ENCODE data around the gene TMA7B.

Gene TMA7B

GRCh38 chr22:39959640-39960447 is at the start of gene TMA7B:
Gene TMA7B (plus strand): TSS chr22:39960397. CDS start chr22:39964375, 3,978 bp downstream.
- no peak for DNase-seq

- DNase-seq = no peak
Observed at GRCh38 chr22:39910876-39911613, 49.2 kb upstream of the TMA7B start.

GRCh38 chr22:39913321-39913720 is 46.9 kb upstream of the TMA7B start:
- DNase-seq = no peak

- no peak for DNase-seq
Observed at GRCh38 chr22:39913886-39914285, 46.3 kb upstream of the TMA7B start.

GRCh38 chr22:39914584-39914983 is 45.6 kb upstream of the TMA7B start:
- no peak for DNase-seq

DNA sequence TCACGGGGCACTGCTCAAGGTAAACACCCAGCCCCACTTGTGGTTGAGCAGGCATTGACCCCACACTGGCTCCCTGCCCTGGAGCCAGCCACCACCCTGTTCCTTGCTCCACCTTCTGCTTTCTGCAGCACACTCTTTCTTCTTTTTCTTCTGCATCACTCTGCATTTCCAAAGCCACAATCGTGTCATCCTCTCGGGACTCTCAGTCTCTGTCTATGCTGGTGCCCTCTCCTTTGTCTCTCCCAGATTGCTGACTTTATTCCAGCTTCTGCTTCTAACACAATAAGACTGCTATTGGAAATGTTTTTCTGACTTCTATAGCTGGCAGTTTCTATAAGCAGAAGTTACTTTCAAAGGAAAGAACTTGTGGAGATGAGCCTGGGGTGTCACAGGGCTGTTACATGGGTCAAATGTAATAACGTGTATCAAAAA is 44.9 kb upstream of the TMA7B start:
- no peak for DNase-seq

DNA sequence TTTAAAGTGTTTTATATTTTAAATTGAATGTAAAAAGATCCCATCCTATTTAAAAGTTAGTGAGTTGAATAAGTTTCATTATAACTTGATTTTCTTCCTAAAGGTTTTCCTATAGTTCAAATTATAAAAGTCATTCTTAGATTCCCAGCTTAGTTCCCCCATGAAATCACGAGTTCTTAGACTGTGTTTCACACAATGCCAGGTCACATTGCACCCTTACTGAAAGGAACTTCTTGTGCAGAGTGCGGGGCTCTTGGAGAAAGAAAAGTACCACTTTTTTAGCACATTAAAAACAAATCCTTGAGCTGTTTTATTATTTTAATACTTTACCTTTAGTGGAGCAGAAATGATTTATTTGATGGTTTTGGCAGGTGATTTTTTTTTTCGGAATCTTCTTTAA is 43.7 kb upstream of the TMA7B start:
- no peak for DNase-seq

DNA sequence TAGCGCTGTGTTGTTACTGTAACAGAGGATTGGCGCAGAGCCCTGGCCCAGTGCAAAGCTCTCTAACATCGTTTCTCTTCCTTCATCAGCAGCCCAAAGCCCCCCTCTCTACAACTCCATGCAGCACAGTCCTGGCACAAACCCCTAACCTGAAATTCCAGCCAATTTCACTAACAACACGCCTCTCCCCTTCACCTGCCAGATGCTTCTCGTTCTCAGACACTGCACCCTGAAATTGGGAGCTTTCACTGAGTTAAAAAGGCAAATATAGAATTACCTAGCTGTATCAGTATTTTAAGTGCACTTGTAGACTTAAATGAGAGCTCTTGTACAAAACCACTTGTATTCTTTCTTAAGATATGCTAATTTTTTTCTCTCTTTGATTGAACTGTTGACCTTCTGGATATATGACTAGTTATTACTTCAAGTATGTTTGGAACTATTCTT is 43.0 kb upstream of the TMA7B start:
- DNase-seq = no peak

DNA sequence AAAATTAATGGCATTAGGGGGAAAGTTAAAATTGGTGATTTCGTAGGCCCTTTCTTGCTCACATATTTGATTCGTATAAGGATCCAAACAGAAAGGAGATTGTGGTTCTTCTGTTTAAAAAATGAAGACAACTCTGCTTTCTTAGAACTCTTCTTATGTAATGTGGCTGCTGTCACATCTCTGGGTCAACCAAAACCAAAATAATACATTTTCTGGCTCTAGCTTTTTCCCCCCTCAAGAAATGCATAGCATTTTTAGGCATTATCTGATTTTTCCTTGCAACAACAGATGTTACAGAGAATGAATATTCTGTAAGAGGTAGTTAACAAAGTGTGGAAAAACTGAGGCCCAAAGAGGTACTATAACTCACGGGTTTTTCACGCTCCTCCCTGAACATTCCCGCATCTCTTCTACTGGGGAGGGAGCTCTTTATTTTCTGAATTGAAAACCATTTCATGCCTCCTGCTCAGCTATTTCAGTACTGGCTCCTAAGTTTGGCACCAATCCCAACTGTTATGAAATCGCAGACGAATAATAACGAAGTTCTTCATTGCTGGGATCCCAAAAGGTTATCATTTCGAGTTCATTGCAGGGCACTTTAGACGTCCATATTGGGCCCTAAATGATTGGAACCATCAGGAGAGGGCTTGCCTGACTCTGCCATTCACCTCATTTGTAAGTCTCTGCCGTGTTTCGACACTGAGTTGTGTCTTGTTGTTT is 42.3 kb upstream of the TMA7B start:
- DNase-seq = no peak

GRCh38 chr22:39920134-39920743 is 40.0 kb upstream of the TMA7B start:
- DNase-seq = peak; percentile 50

DNA sequence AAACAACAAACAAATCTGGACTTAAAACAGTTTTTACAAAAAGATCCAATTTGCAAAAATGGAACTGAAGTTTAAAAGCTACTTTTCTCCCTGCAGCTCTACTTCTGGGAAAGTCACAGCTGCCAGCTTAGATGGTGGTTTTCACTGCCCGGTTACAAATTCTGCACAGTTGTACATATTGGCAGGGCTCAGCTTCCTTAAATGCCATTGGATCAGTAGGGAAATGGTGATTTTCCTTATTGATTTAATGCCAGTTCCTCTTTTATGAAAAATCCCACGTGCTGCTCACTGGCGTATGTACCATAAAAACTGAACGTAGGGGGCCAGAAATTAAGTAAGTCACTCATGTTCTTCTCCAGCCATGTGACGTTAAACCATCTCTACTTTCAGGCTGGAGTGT is 36.5 kb upstream of the TMA7B start:
- DNase-seq = no peak

DNA sequence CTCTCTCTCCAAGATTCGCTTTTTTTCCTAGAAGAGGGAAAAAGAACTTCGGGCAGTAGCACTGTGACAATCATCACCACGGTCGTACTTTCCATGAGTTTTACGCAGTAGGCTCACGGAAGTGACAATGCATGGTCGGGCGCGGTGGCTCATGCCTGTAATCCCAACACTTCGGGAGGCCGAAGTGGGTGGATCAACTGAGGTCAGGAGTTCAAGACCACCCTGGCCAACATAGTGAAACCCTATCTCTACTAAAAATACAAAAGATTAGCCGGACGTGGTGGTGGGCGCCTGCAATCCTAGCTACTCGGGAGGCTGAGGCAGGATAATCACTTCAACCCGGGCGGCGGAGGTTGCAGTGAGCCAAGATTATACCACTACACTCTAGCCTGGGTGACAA is 35.9 kb upstream of the TMA7B start:
- no peak for DNase-seq

DNA sequence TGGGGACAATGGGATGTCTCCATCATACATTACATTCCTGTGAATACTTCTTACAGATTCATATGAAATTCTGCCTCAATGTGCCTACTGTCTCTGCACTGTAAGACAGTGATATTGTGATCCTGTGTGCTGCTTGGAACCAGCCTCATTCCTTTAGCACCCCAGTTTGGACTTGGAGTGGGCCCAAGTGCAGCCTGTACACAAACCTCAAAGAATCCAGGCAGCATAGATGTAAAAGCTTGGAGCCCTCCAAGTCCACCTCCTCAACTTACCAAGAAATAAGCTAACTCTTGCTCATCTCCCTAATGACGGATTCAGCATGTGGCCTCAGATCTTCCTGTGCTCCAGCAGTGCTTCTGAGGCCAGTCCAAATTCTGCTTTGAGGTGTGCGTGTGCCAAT is 34.9 kb upstream of the TMA7B start:
- DNase-seq = no peak

DNA sequence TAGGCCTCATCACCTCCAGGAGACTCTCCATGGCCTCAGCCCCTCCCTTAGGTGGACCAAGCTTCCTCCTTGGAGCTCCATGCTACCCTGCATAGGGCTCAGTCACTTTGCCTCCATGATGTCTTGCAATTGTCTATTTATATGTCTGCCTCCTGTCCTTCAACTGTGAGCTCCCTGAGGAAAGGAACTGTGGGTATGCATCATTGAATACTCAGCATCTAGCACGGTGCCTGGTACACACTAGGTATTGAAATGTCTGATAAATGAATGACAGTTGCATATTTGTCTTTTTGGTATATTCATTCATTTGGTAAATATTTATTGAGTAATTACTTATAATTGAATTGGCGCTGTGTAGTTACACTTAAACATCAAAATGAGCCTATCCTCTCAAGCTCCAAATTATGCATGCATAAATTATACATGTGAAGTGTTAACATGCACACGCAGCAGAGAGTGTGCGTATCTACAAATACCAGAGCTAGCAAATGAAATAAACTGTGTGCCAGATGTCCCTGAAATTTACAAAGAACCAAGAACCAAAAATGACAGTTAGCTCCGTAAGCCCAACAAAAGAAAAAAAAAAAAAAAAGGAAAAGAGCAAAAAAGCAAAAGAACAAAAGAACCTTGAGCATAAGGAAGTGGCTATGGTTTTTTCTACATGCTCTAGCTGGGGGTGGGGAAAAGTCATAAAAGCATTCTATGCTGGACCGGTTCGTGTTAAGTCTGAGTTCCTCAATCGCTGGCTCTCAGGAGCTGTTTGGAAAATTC is 34.1 kb upstream of the TMA7B start:
- no peak for DNase-seq

GRCh38 chr22:39926753-39927152 is 33.4 kb upstream of the TMA7B start:
- DNase-seq = no peak

DNA sequence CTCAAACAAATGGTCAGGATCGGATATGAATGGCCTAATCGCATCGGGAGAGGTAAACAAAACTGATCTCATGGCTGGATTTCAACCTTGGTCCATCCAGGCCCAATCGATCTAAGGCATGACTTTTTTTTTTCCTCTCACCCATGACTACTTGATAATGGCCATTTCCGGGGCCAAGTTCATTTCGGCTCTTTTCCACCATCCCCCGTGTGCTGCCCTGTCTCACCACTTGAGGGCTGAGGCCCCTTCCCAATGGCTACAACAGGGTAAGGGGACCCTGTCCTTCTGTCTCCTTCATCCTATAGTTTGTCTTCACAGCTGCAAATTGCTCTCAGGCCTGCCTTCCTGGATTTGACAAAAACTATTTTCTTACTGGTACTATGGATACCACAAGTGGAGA is 32.7 kb upstream of the TMA7B start:
- no peak for DNase-seq

DNA sequence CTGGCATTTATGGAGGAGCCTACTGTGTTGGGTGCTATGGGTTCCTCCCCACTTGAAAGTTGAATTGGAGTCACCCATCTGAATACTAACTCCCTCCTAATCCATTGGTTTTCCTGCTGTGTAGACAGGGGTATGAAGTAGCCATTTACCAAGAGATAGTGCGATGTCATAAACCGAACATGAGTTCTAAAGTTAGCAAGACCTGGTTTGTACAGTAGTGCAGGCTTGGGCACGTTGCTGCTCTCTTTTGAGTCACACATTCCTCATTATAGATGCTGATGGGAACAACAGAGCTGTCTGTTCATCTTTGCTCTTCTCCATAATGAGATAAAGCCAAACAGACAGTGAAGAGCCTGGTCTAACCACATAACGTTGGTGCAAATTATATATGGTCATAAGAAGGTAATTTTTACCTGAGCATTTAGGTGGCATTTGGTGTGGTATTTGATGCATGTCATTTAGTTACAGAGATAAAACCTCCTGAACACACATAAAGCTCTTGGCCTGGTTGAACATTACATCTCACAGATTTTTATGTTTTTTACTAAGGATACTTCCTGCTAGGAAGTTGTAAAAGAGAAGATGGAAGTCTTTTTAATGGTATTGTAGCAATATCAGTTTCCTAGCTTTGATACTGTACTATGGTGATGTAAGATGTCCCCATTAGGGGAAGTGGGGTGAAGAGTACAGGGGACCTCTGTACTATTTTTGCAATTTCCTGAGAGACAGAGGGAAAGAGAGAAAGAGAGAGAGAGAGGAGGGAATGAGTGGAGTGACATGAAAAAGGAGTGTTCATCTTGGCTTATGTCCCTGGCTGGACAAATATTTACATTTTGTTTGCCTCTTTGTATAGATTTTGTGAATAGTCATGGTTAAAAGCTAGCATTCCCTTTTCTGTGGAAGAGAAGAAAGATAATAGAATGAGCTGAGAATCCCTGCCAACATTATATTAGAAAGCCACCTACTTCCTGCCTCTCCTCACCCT is 31.4 kb upstream of the TMA7B start:
- no peak for DNase-seq

GRCh38 chr22:39931251-39931650 is 28.9 kb upstream of the TMA7B start:
- DNase-seq = no peak

- DNase-seq = no peak
Observed at GRCh38 chr22:39932166-39932565, 28.0 kb upstream of the TMA7B start.

DNA sequence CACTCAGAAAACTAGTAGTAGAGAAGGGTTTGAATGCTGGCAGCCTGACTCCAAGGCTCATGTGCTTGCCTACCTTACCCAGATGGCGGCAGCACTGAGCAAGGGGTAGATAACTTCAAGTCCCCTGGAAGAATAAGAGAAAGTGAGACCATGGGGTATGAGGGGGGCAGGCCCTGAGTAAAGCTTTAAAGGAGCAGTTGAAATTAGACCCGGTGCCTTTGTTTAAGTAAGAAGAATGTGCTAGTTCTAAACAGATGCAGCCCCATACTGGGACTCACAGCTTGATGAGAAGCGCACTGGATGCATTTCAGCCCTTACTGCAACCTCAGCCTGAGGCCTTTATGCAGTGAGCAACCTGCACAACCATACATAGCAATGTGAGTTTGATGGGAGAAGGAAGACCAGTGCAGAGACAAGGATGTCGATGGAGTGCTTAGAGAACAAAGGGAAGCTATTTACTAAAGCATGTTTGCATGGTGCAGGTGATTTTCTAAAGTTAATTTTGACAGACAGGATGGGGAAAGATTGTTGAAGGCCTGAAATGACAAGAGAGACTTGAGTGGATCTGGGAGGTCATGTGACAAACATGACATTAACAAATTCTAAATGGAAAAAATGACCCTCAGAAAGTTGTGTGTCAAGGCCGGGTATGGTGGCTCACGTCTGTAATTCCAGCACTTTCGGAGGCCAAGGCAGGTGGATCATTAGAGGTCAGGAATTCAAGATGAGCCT is 27.1 kb upstream of the TMA7B start:
- DNase-seq = no peak
